GM18498 (cell line): ENCODE data around the gene RETREG1.
"Not testable (repeated sequence)": the region's sequence is repeated elsewhere in the genome, so short reads cannot be mapped to it uniquely, and the experiment has no call there.

Experiments
- ATAC-seq: cut with Tn5 transposase; IDR thresholded peaks from one replicate; pipeline ENCODE4 v1.9.1; 2021; ENCODE audit warnings: mild to moderate bottlenecking, moderate library complexity; ENCODE audit not compliant: unreplicated experiment

The RETREG1 gene

GRCh38 chr5:16557477-16557876, 59.3 kb downstream of the RETREG1 start:
- ATAC-seq, result no peak

- no peak for ATAC-seq
These were observed 62.7 kb downstream of the RETREG1 start for GRCh38 chr5:16554110-16554509.

- peak; percentile 82 for ATAC-seq
These were observed 64.0 kb downstream of the RETREG1 start for GRCh38 chr5:16552666-16553343.

GRCh38 chr5:16551628-16552027, 65.2 kb downstream of the RETREG1 start:
- no peak for ATAC-seq

GRCh38 chr5:16550316-16550952, 66.4 kb downstream of the RETREG1 start:
- peak; percentile 74 for ATAC-seq

GRCh38 chr5:16549491-16550206, 67.1 kb downstream of the RETREG1 start:
- ATAC-seq, result no peak

- ATAC-seq, result no peak
These were observed 68.0 kb downstream of the RETREG1 start for GRCh38 chr5:16548812-16549211.

- no peak for ATAC-seq
These were observed 68.7 kb downstream of the RETREG1 start for GRCh38 chr5:16548115-16548514.

- ATAC-seq, result no peak
These were observed 69.5 kb downstream of the RETREG1 start for GRCh38 chr5:16547200-16547842.

GRCh38 chr5:16546732-16547131, 70.1 kb downstream of the RETREG1 start:
- ATAC-seq, result no peak

GRCh38 chr5:16544607-16545374, 72.0 kb downstream of the RETREG1 start:
- no peak for ATAC-seq

GRCh38 chr5:16543206-16543605, 73.6 kb downstream of the RETREG1 start:
- ATAC-seq, result not testable (repeated sequence)

- ATAC-seq, result no peak
These were observed 74.6 kb downstream of the RETREG1 start for GRCh38 chr5:16542236-16542635.

- not testable (repeated sequence) for ATAC-seq
These were observed 75.2 kb downstream of the RETREG1 start for GRCh38 chr5:16541592-16541991.

GRCh38 chr5:16540421-16540820, 76.4 kb downstream of the RETREG1 start:
- no peak for ATAC-seq

GRCh38 chr5:16539169-16539666, 77.6 kb downstream of the RETREG1 start:
- ATAC-seq, result no peak

- ATAC-seq, result no peak
These were observed 78.8 kb downstream of the RETREG1 start for GRCh38 chr5:16538006-16538405.

- ATAC-seq, result no peak
These were observed 80.0 kb downstream of the RETREG1 start for GRCh38 chr5:16536818-16537217.

GRCh38 chr5:16536246-16536645, 80.6 kb downstream of the RETREG1 start:
- no peak for ATAC-seq

GRCh38 chr5:16534280-16534679, 82.5 kb downstream of the RETREG1 start:
- no peak for ATAC-seq
